Stimulated activated CD4-positive, alpha-beta T cell treated with anti-CD3 and anti-CD28 coated beads, Interleukin-4, amount 100 ng/mL, for 48 hours (primary cell): ENCODE measurements around the gene IDUA.
"Not testable (repeated sequence)": the region's sequence is repeated elsewhere in the genome, so short reads cannot be mapped to it uniquely, and the experiment has no call there.

Experiments
- DNase-seq, 2 donors: peaks; one replicate each; pipeline ENCODE4 v3.0.0-alpha.2; 2020; ENCODE audit warnings: low read depth in 2 of 2

The IDUA gene

DNA sequence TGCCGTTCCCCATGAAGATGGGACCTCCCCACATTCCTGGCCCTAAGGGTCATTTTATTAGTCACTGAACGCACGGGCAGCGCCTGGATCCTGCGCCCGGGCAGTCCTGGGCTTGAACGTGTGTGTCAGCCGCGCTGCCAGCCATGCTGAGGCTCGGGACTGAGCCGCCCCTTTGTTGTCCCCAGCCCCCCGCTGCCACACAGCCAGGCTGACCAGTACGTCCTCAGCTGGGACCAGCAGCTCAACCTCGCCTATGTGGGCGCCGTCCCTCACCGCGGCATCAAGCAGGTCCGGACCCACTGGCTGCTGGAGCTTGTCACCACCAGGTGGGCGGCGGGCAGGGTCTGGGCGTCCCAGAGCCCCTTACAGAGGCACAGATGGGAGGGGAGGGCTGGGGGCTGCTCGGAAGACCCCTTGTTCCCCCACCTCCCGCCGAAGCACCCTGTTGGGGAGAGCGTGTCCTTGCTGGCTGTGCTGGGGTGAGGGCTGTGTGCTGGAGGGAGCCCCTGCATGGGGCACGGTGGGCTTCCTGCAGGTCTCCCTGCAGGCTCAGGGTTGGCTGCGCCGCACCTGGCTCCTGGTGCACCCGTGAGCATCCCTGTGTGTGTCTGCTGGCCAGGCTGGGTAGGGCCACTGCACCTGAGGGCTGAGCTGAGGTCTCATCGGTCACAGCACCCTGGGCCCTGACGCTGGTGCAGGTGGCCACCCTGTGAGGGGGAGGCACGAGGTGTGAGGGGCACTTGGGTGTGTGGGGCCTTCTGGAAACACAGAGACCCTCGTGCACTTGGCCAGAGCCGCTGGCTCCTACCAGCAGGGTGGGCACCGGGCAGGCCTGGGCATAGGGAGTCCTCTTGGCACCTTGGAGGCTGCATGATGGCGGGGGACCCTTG lies 1.0 kb downstream of the IDUA start:
- DNase-seq, result no peak

DNA sequence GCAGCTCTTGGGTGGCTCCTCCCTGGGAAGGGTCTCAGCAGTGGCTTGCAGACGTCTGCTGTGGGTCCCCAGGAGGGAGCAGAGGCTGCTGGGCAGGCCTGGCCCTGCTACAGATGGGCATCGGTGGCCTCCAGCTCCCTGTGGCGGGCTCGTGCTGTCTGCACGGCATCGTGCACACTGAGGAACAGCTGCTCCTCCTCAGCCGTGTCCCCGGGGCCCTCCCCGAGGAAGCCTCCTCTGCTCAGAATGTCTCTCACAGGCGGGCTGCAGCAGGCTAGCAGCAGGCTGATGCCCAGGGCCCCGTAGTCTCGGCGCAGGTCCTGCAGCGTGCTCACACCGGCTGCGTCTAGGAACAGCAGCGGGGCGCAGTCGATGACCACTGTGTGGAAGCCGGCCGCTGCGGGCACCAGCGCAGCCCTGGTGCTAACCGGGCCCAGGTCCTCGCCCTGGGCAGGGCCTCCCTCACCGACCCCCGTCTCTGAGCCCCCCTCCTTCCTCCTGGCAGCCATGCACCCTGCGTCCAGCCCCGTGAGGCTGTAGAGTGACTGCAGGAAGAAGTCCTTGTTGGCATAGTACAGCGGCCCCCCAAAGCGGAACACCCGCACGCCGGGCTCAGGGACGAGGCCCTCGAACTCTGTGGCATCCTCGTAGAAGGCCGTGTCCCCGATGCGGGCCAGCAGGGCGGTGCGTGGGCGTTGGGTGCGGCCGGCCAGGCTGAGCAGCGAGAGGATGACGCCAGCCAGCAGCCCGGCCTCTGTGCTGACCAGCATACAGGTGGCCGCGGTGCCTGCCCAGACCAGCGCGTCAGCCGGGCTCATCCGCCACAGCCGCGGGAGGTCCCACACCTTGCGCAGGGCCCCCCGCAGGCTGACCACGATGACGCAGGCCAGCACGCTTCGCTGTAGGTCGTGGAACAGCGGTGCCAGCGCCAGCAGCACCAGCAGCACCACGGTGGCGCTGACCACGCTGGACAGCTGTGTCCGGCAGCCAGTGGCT lies 2.2 kb downstream of the IDUA start:
- DNase-seq, result no peak

DNA sequence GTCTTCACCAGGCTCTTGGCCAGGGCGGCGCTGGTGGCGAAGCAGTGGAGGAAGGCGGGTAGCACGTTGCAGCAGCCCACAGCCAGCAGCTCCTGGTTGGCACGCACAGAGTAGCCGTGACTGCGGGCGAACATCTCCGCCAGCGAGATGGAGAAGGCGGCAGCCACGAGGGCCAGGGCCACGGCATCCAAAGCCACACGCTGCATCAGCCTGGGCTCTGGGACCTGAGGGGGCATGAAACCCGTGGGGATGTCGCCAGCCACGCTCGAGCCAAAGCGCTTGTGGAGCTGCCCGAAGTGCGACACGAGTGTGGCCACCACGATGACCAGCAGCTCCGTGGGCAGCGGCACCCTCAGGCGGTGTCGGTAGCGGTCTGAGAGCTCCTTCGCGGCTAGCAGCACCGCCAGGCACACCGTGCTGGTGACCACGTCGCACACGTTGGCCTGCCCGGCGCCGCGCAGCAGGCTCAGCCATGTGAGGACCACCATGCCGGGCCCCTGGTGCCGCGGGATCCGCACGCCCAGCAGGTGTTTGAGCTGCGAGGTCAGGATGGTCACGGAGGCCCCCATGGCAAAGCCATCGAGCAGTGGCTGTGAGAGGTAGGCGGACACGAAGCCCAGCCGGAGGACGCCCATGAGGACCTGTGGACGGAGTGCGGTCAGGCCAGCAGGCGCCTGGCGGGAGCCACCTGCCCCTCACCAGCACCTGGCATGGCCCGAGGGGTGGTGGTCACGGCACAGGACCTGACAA lies 3.1 kb downstream of the IDUA start:
- DNase-seq, result no peak

DNA sequence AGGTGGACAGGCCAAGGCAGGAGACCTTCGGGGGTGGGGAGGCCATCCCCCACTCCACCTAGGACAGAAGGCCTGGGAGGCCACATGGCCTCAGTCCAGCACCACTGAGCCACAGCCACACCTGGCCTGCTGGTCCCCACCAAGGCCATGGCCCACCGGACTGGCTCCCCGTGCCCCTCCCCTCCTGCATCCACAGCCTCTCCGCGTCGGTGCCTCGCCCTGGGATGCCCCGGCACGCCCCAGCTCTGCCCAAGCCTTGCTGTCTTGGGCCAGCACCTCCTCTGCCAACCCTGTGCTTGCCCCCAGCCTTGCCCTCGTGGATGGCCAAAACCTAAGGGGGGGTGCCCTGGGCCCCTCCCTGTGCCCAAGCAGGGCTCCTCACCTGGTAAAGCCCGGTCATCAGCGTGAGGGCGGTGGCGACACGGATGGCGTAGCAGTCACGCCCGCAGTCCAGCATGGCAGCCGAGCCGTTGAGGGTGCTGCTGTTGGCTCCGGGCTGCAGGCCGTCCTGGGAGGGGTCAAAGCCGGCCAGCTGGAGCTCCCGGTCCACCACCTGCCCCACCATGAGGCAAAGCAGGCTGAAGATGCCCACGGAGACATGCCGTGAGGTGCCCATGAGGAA lies 4.0 kb downstream of the IDUA start:
- DNase-seq, result no peak

DNA sequence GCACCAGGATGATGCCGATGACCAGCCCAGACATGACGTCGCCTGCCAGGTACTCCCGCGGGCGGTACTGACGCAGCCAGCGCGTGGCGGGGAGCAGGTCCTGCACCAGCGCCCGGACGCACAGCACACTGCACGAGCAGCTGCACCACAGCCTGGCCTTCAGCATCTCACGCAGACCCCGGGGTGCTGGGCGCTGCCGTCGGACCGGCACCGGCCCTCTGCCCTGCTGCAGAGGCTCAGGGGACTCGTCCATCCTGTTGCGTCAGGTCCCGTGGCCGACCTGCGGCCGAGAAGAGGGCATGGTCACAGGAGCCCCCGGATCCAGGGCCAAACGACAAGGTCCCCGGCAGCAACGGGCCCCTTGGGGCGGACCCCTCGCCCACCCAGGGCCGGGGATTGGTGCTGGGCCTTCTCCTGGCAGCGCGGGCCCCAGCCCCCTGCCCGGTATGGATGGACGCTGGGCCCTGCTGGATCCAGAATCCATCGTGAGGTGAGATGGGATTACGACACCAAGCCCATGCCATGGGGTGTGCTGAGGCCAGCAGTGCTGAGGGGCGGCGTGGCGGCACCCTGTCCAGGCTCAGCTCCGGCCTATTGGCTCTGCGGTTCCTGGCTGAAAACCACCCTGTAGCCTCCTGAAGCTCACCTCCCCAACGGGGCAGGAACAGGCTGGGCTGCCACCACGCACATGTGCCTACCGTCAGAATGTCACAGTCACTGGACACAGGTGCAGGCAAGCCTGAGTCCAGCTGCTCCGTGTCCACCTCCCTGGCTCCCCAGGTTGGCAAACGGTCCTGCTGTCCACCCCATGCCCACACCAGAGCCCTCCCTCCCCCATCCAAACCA lies 4.8 kb downstream of the IDUA start:
- DNase-seq, result no peak

DNA sequence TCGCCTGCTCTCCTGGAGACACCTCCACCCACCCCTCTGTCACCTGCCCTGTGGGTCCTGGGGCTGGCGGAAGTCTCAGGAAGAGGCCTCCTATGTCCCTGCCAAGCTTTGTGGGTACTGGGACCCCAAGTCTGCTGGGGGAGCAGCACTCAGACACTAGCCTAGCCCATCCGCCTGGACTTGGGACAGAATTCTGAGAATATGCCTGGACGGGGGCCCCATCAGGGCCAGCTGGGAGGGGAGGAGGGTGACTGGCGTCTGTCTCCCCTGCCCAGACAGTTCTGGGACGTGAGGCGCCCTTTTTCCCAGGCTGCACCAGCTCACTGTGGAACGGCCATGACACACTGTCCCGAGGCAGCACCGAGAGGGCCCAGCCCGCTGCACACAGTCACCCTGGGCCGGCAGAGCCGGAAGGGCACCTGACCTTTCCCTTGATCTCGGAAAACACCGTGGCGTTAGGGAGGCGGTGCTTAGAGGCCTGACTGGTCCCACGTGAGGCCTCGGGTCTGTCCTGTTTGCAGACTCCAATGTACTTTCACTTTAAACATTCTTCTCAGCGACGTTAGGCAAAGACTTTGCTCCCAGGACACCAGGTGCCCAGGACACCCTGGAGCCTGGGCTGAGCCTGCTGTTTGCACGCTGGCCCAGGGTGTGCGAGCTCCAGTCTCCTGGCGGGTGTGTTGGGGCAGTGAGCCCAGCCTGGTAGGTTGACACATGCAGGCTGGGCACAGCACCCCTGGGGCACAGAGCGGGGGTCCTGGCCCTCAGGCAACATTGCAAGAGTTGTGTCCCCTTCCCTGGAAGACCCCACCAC lies 5.7 kb downstream of the IDUA start:
- DNase-seq, result no peak

DNA sequence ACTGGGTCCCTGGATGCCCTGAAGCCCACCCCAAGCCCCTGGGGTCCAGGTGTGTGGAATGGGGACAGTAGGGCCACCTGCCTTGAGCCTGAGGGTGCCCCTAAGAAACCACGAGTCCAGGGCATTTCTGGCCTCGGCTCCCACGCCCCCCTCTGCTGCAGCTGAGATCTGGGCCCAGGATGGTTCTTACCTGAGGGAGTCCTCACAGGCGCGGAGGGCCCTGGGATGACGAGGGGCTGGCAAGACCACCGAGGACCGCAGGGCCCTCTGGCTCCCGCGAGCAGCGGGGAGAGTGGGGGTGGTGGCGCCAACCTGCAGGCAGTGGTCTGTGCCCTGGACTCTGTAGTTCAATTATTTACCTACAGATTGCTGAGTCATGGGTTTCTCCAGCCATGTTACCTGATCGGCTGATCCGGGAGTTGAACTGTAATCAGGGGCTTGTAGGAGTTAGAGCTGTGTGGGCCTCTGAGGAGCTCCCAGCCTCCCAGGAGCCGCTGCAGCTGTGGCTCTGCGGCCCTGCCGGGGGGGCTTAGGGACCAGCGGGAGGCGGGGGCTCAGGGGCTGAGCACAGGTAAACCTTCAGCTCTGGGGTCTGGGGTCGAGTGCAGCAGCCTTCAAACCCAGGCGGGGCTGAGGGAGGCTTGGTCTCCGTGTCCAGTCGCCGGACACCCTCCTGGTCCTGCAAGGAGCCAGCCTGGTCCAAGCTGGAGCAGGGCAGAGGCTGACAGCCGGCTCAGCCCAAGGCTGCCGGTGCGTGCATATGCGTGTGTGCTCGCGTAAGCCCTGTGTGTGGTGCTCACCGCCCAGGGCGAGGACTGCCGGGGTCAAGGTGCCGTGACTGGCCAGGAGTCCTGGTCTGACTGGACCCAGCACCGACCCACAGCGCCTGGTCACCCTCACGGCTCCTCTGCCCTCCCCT lies 6.5 kb downstream of the IDUA start, which contains the start of gene SLC26A1:
Gene SLC26A1 (minus strand): TSS at position 294 of the 919 bp plus-strand sequence. CDS start 1,701 bp downstream, outside the sequence.
- no peak for DNase-seq

DNA sequence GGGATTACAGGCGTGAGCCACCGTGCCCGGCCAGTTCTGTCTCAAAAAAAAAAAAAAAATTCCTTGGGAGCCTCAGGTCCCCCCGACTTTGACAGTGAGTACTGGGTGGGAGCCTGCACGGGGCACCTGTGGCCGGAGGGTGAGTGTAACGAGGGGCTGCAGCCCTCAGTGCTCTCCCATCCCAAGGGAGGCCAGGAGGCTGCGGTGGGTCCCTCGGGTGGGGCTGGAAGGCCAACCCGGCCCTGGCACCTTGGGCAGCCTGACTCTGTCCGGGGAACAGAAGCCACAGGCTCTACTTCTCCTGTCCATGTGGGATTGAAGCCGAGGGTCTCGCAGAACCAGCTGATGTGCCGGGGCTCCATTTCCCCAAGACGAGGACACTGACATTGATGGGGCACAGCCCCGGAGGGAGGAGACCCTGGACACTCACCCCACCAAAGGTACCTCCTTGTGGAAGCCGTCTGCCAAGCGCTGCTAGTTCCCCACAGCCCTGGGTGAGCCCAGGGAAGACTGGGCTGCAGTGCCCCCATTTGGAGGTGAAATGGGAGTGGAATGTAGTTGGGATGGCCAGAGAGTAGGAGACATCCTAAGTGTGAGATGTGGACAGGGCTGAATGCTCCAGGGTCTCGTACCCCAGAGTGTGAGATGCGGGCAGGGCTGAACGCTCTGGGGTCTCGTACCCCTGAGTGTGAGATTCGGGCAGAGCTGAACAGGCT lies 8.6 kb downstream of the IDUA start:
- no peak for DNase-seq

DNA sequence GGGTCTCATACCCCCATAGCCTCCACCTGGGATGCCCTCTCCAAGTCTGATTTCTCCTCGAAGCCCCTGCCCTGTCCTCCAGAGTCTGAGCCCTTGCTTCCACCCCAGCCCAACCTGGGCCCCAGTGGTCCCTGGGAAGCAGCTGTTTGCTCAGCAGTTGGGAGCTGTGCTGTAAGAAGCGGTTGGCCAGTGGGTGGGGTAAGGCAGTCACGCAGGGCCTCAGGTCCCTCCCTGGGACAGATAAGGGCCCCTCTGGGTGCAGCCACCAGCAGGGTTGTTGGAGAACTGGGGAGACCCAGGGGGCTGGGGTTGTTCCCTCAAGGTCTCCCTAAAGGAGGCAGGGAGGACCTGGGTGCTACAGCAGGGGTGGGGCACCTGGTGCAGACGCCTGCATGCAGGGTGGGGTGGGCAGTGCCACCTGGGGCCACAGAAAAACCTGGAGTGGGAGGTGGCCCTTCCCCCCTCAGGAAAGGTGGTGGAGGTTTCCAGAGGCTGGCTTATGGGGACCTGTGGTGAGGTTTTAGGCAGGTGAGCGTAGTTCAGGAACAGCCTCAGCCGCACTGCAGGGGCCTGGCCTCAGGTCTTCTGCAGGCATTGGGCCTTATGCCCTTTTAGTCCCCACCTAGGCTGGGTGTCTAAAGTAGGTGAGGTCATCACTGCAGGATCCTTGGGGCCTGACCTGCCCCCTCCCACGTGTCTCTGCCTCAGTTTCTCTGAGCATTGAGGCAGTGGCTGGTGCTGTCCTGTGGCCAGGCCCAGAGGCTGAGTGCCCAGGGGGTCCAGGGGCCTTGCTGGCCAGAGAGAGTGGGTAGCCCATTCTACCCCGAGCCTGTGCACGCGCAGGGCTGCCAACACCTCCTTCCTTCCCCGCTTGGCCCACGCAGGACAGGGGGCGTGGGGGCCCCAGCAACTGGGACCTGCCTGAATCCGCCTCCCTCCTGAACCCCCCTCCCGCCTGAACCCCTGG lies 9.5 kb downstream of the IDUA start:
- no peak for DNase-seq

DNA sequence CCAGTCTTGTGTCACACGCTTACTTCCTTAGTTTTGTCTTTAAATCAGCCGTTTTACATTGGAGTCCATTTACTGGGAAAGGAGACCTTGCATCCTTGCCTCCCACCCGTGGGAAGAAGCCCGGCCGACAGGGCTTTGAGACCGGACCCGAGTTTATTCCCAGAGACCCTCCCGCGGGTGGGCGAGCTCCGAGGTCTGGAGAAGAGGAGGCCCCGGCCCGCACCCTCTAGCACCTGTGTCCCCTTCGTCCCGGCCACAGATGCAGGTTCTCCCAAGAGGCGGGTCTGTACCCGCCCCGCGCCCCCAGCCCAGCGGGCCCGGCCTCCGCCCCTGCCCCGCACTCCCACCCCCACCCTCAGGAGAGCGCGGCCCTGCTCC lies 10.1 kb downstream of the IDUA start:
- DNase-seq, result no peak

DNA sequence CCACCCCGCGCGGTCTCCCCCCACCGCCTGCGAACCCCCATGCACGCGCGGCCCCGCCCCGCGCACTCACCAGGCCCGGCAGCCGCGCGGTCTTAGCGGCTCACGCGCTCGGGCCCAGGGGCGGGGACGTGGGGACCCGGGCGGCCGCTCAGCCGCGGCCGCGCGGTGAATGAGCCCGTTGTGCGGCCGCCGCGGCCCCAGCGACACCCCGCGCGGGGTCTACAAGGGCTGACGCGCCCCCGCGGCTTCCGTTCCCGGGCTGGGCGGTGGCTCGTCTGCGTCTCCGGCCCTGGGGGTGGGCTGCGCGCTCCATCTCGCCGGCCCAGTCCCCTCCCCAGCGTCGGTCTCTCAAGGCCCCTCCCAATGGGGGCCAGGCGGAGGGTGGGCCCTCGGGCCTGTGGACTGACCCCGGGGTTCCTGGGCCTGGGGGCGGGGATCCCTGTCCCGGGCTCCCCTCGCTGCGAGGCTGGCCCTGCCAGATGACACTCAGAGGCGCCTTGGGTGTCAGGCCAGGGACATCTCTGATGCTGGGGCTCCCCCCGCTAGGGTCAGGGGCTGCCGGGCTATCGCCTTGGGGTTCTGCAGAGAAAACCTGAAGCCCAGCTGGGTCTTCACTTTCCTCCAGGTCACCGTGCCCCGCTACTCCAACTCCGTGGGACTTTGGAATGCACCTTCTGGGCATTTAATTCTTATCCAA lies 10.7 kb downstream of the IDUA start:
- DNase-seq, result no peak

DNA sequence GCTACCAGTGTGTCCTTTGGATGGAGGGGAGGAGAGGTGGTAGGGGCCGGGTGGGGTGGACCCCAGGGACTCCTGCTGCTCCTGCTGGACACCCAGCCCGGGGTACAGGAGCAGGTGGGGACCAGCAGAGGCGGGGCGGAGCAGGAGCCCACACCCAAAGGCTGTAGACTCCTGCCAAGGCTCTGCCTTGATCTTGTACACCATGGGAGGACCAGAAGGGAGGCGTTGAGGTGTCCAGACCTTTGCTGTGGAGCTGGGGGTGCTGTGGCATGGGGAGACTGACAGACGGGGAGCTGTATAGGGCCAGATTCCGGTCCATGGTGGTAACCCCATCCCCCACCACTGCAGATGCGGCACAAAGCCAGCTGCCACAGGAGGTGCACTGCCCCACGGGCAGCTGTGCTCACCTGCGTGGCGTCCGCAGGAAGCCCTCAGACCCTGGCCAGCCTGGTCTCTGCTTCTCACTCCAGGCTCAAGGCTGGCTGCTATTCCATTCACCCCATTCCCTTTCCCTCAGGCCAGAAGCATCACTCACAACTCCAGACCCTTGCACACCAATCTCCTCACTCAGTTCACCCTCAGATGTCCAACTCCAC lies 11.3 kb downstream of the IDUA start:
- no peak for DNase-seq

DNA sequence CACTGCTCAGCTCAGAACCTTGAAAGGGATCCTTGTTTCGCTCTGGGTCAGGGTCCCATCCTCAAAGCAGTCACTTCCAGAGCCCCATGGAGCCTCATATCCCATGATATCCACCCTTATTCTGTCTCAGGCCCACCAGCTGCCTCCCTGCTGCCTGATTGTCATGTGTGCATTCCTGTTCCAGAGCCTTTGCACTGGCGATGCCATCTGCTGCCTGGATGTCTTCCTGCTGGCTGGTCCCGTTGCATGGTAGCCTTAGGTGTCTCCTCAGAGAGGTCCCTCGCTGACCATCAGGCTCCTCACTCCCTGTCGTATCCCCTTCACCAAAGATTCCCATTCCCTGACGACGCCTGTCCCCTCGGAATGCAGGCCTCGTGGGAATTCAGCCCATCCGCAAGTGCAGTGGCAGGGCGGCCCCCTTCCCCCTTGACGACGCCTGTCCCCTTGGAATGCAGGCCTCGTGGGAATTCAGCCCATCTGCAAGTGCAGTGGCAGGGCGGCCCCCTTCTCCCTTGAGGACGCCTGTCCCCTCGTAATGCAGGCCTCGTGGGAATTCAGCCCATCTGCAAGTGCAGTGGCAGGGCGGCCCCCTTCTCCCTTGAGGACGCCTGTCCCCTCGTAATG lies 12.5 kb downstream of the IDUA start:
- DNase-seq, result not testable (repeated sequence)

DNA sequence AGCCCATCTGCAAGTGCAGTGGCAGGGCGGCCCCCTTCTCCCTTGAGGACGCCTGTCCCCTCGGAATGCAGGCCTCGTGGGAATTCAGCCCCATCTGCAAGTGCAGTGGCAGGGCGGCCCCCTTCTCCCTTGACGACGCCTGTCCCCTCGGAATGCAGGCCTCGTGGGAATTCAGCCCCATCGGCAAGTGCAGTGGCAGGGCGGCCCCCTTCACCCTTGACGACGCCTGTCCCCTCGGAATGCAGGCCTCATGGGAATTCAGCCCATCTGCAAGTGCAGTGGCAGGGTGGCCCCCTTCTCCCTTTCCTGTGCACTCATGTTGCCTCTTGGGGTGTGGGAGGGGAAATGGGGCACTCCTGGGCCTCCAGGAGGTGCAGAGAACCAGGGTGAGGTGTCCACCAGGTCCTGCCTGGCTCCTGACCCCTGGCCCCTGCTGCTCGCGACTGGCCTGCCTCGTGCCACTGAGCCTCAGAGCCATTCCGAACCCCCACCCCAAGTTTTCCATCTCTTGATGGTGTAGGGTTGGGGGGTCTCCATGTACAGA lies 13.1 kb downstream of the IDUA start:
- no peak for DNase-seq
